ENCODE results near the gene PROSER2.

DNA sequence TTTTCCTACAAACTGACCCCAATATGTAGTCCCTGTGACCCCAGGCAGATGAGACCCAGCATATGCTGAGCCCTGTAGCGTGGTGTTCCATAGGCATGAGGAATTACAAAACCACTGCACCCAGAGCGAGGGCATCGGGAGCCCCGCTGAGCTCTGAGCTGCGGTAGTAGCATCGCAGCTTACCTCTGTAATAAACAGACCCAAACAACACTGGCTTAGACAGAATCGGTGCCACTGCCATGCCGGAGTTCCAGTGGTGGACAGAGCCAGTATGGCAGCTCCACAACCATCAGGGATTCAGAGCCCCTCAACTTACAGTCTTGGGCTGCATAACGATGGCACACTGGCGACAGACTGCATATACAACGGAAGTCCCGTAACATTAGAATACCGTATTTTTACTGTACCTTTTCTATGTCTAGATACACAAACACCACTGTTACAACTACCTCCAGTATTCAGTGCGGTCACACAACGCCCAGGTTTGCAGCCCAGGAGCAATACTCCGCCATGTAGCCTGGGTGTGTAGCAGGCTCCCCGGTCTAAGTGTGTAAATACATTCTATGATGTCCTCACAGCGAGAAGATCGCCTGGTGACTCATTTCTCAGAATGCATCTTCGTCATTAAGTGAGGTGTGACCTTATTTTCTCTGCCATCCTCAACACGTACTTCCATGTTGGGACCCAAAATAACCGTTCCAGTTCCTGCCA, 68.8 kb downstream of the PROSER2 start:
- TF ChIP-seq CTCF (IDR thresholded peaks at IDR 0.05) = no peak
- no peak for TF ChIP-seq EZH2 (IDR thresholded peaks at IDR 0.05; ENCODE audit: borderline replicate concordance, insufficient read depth, low read depth, low read length, poor library complexity, severe bottlenecking)
